GM12801 (cell line): ENCODE results near the gene ARV1.

Source experiments
- CTCF ChIP-seq: IDR thresholded peaks from one replicate; pipeline ENCODE4 v1.5.1; 2011; ENCODE audit warnings: control low read depth; ENCODE audit not compliant: insufficient read length; ENCODE audit errors: extremely low read depth

The ARV1 gene

GRCh38 chr1:231001892-231002291 lies 23.0 kb downstream of the ARV1 start:
- TF ChIP-seq CTCF = no peak

- TF ChIP-seq CTCF = no peak
Observed at GRCh38 chr1:231011360-231011759, 32.5 kb downstream of the ARV1 start.

- no peak for TF ChIP-seq CTCF
Observed at GRCh38 chr1:231011963-231012362, 33.1 kb downstream of the ARV1 start.

- no peak for TF ChIP-seq CTCF
Observed at GRCh38 chr1:231013391-231014015, 34.6 kb downstream of the ARV1 start.

GRCh38 chr1:231016234-231016633 lies 37.3 kb downstream of the ARV1 start:
- TF ChIP-seq CTCF = no peak

- TF ChIP-seq CTCF = no peak
Observed at GRCh38 chr1:231016966-231017365, 38.1 kb downstream of the ARV1 start.

- TF ChIP-seq CTCF = no peak
Observed at GRCh38 chr1:231019711-231020110, 40.8 kb downstream of the ARV1 start.
